NCI-H187 (cell line): ENCODE measurements around the gene MAPK13.
"Not testable (repeated sequence)": the region's sequence is repeated elsewhere in the genome, so short reads cannot be mapped to it uniquely, and the experiment has no call there.

Experiments
- DNase-seq, 2 experiments: peaks; one replicate each; lab custom pipeline; 2025; lab: John Stamatoyannopoulos, UW

The MAPK13 gene

GRCh38 chr6:36127462-36128016 is 2.8 kb upstream of the MAPK13 start:
- no peak for DNase-seq

GRCh38 chr6:36128073-36128472 is 2.2 kb upstream of the MAPK13 start:
- no peak for DNase-seq

GRCh38 chr6:36128793-36129192 is 1.5 kb upstream of the MAPK13 start:
- no peak for DNase-seq

- DNase-seq: not testable (repeated sequence)
Observed at GRCh38 chr6:36129334-36129733, 979 bp upstream of the MAPK13 start.

GRCh38 chr6:36130667-36131510 is 576 bp downstream of the MAPK13 start:
- no peak for DNase-seq

GRCh38 chr6:36131511-36132245 is 1.4 kb downstream of the MAPK13 start:
- peak in 1 of 2 experiments; percentile 20 for DNase-seq

GRCh38 chr6:36132246-36132895 is 2.1 kb downstream of the MAPK13 start:
- no peak for DNase-seq

- DNase-seq: no peak
Observed at GRCh38 chr6:36133148-36133547, 2.8 kb downstream of the MAPK13 start.

- no peak for DNase-seq
Observed at GRCh38 chr6:36133912-36134311, 3.6 kb downstream of the MAPK13 start.

GRCh38 chr6:36135053-36135731 is 4.9 kb downstream of the MAPK13 start:
- no peak for DNase-seq

GRCh38 chr6:36136034-36136433 is 5.7 kb downstream of the MAPK13 start:
- no peak for DNase-seq

- no peak for DNase-seq
Observed at GRCh38 chr6:36136551-36136950, 6.2 kb downstream of the MAPK13 start.

- no peak for DNase-seq
Observed at GRCh38 chr6:36138667-36139066, 8.4 kb downstream of the MAPK13 start.

- DNase-seq: no peak
Observed at GRCh38 chr6:36139431-36139830, 9.1 kb downstream of the MAPK13 start.

GRCh38 chr6:36139991-36140710 is 9.8 kb downstream of the MAPK13 start:
- no peak for DNase-seq

- DNase-seq: no peak
Observed at GRCh38 chr6:36141091-36141490, 10.8 kb downstream of the MAPK13 start.

- no peak for DNase-seq
Observed at GRCh38 chr6:36141961-36142360, 11.6 kb downstream of the MAPK13 start.

- no peak for DNase-seq
Observed at GRCh38 chr6:36142971-36143838, 12.9 kb downstream of the MAPK13 start.

- DNase-seq: no peak
Observed at GRCh38 chr6:36145495-36145894, 15.2 kb downstream of the MAPK13 start.

GRCh38 chr6:36147294-36147693 is 17.0 kb downstream of the MAPK13 start:
- no peak for DNase-seq
